T-helper 17 cell (primary cell): ENCODE results near the gene ABCF3. TPM values are rescaled to one million over a fixed set of nuclear protein-coding genes. Genes with fewer than 3 reads are reported as not detected.
A peak's percentile ranks its signal among the peaks of the same experiment; 100 is the strongest.
"Not testable (repeated sequence)": the region's sequence is repeated elsewhere in the genome, so short reads cannot be mapped to it uniquely, and the experiment has no call there.

Experiments
- ATAC-seq: fragments of 150-1000 bp; cut with Tn5 transposase; 2 replicates; pipeline ENCODE4 v1.10.0; 2021; ENCODE audit warnings: mild to moderate bottlenecking, moderate library complexity
- DNase-seq, 3 donors: peaks; one replicate each; pipeline versions ENCODE4 v3.0.0 to v3.0.0-alpha.2; 2020 to 2021
- H3K9me3 ChIP-seq: one replicate; pipeline ENCODE4 v1.7.0; 2013; ENCODE audit warnings: low read length, mild to moderate bottlenecking; ENCODE audit not compliant: control insufficient read depth, poor library complexity, severe bottlenecking
- H3K27ac Mint-ChIP-seq: one replicate; pipeline ENCODE4 v1.8.0; 2022; ENCODE audit warnings: mild to moderate bottlenecking, moderate library complexity, mixed read lengths
- H3K27me3 Mint-ChIP-seq: one replicate; pipeline ENCODE4 v1.8.0; 2022; ENCODE audit warnings: mixed read lengths
- H3K36me3 Mint-ChIP-seq: one replicate; pipeline ENCODE4 v1.8.0; 2022; ENCODE audit warnings: low read depth, mixed read lengths
- H3K4me1 Mint-ChIP-seq: one replicate; pipeline ENCODE4 v1.8.0; 2022; ENCODE audit warnings: mild to moderate bottlenecking, mixed read lengths
- H3K4me3 Mint-ChIP-seq: one replicate; pipeline ENCODE4 v1.8.0; 2022; ENCODE audit warnings: mild to moderate bottlenecking, moderate library complexity, mixed read lengths
- total RNA-seq, 4 donors: library from RNA in 2 of 4; stranded (reverse) in 2 of 4; gene quantifications; one replicate each; pipeline ENCODE4 v1.2.3 and lab custom pipeline; 2022 to 2026

ABCF3 gene, protein sequence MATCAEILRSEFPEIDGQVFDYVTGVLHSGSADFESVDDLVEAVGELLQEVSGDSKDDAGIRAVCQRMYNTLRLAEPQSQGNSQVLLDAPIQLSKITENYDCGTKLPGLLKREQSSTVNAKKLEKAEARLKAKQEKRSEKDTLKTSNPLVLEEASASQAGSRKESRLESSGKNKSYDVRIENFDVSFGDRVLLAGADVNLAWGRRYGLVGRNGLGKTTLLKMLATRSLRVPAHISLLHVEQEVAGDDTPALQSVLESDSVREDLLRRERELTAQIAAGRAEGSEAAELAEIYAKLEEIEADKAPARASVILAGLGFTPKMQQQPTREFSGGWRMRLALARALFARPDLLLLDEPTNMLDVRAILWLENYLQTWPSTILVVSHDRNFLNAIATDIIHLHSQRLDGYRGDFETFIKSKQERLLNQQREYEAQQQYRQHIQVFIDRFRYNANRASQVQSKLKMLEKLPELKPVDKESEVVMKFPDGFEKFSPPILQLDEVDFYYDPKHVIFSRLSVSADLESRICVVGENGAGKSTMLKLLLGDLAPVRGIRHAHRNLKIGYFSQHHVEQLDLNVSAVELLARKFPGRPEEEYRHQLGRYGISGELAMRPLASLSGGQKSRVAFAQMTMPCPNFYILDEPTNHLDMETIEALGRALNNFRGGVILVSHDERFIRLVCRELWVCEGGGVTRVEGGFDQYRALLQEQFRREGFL
- 100 to 1,000 TPM; 118 to 120 TPM for total RNA-seq
- 69.2 to 83.4 reads per million in 2 donors for total RNA-seq (lab: John Stamatoyannopoulos, UW)

DNA sequence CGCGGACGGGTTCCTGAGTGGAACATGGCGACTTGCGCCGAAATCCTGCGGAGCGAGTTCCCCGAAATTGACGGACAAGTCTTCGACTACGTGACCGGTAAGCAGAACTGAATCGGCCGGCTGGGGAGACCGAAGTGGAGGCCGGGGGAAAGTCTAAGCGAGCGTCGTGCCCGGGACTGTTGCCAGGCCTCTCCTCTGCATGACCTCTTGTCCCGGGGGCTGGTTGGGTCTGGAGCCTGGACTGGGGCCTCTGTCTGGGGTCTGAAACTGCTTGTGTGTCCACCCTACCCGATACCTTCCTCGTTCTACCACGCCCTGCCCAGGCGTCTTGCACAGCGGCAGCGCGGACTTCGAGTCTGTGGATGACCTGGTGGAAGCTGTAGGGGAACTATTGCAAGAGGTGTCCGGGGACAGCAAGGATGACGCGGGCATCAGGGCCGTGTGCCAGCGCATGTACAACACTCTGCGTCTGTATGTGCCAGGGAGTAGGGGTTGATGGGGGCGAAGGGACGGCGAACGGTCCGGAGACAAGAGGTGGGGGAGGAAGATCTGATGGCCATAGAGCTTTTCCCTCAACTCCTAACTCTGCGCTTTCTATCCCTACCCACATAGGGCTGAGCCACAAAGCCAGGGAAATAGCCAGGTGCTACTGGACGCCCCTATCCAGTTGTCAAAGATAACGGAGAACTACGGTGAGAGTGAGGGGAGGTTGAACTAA, at the start of gene ABCF3:
TSS of gene ABCF3 (plus strand) at position 16 of the 718 bp plus-strand sequence. CDS start at position 25, 9 bp downstream.
- DNase-seq (no peak), ATAC-seq (peak; percentile 26)
- H3K9me3 ChIP-seq = no peaks in the 10 kb centered on the region
- H3K4me3 Mint-ChIP-seq = peak within 1 kb of the TSS; percentile 96
- peaks cover 33% of the 10 kb centered on the region for H3K4me1 Mint-ChIP-seq
- no peaks in the 10 kb centered on the region for H3K27me3 Mint-ChIP-seq
- H3K36me3 Mint-ChIP-seq = peaks cover 5% of the 10 kb centered on the region
- H3K27ac Mint-ChIP-seq = peak within 1 kb of the TSS; percentile 96

DNA sequence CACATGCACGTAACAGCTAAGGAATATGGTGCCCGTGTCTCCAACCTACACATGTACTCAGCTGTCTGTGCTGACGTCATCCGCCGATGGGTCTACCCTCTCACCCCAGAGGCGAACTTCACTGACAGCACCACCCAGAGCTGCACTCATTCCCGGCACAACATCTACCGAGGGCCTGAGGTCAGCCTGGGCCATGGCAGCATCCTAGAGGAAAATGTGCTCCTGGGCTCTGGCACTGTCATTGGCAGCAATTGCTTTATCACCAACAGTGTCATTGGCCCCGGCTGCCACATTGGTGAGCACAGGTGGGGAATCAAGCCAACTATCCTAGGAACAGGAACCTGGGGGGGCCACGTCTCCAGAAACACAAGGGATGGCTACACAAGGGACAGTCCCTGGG, 45.6 kb upstream of the ABCF3 start:
- Mint-ChIP-seq H3K4me3 (no peak overlapping the region), H3K27me3 (no peaks in the 10 kb centered on the region), H3K4me1 (peaks cover 25% of the 10 kb centered on the region), H3K27ac (no peak overlapping the region), H3K36me3 (peaks cover 10% of the 10 kb centered on the region)
- H3K9me3 ChIP-seq = no peaks in the 10 kb centered on the region
- no peak for DNase-seq
- ATAC-seq = no peak

GRCh38 chr3:184142199-184142598, 43.8 kb upstream of the ABCF3 start:
- peaks cover 10% of the 10 kb centered on the region for H3K36me3 Mint-ChIP-seq
- no peaks in the 10 kb centered on the region for H3K27me3 Mint-ChIP-seq

GRCh38 chr3:184143327-184143726, 42.7 kb upstream of the ABCF3 start:
- DNase-seq (no peak), ATAC-seq (peak; percentile 30)
- H3K9me3 ChIP-seq = no peaks in the 10 kb centered on the region
- H3K36me3 Mint-ChIP-seq = peaks cover 10% of the 10 kb centered on the region
- no peak overlapping the region for H3K4me3 Mint-ChIP-seq
- peaks cover 4% of the 10 kb centered on the region for H3K4me1 Mint-ChIP-seq
- no peaks in the 10 kb centered on the region for H3K27me3 Mint-ChIP-seq
- peak overlapping the region; percentile 70 for H3K27ac Mint-ChIP-seq

More at GRCh38 chr3:184142199-184142598, 43.8 kb upstream of the ABCF3 start:
- peak overlapping the region; percentile 70 for H3K27ac Mint-ChIP-seq
- DNase-seq (no peak), ATAC-seq (no peak)
- H3K4me3 Mint-ChIP-seq = no peak overlapping the region
- peaks cover 8% of the 10 kb centered on the region for H3K4me1 Mint-ChIP-seq
- no peaks in the 10 kb centered on the region for H3K9me3 ChIP-seq

- Mint-ChIP-seq H3K27ac (no peak overlapping the region), H3K4me1 (peaks cover 4% of the 10 kb centered on the region), H3K36me3 (peaks cover 10% of the 10 kb centered on the region), H3K4me3 (no peak overlapping the region), H3K27me3 (no peaks in the 10 kb centered on the region)
- no peaks in the 10 kb centered on the region for H3K9me3 ChIP-seq
- ATAC-seq (no peak), DNase-seq (no peak)
Measured at GRCh38 chr3:184144505-184144904, 41.5 kb upstream of the ABCF3 start.

- Mint-ChIP-seq H3K27ac (no peak overlapping the region), H3K4me3 (no peak overlapping the region), H3K27me3 (no peaks in the 10 kb centered on the region), H3K36me3 (peaks cover 8% of the 10 kb centered on the region), H3K4me1 (peaks cover 4% of the 10 kb centered on the region)
- DNase-seq (no peak), ATAC-seq (peak; percentile 70)
- H3K9me3 ChIP-seq = no peaks in the 10 kb centered on the region
Measured at GRCh38 chr3:184145111-184145524, 40.9 kb upstream of the ABCF3 start.

- ATAC-seq (no peak), DNase-seq (no peak)
- Mint-ChIP-seq H3K4me3 (no peak overlapping the region), H3K36me3 (peaks cover 5% of the 10 kb centered on the region), H3K27me3 (no peaks in the 10 kb centered on the region), H3K27ac (no peak overlapping the region), H3K4me1 (peaks cover 4% of the 10 kb centered on the region)
- H3K9me3 ChIP-seq = no peaks in the 10 kb centered on the region
Measured at GRCh38 chr3:184145751-184146270, 40.2 kb upstream of the ABCF3 start.

DNA sequence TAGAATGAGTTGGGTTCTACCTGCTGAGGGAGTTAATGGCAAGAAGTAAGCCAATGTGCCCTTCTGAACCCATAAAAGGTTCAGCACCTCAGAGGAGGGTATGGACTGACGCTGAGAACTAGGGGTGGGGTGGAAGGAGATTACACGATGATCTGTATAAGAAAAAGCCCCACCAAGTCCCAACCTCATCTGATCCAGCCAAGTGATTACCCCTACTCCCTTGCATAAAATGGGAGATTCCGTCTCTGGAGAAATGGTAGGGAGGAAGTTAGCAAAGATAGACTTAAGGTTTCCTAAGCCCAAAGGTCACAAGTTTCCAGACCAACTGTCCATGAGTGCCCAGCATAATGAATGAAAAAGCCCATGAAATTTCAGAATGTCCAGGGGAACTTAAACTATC, 37.9 kb upstream of the ABCF3 start:
- DNase-seq = no peak
- ATAC-seq = no peak
- no peak overlapping the region for H3K4me3 Mint-ChIP-seq
- peak overlapping the region; percentile 65 for H3K27ac Mint-ChIP-seq
- no peaks in the 10 kb centered on the region for H3K27me3 Mint-ChIP-seq
- H3K9me3 ChIP-seq = no peaks in the 10 kb centered on the region
- H3K36me3 Mint-ChIP-seq = no peaks in the 10 kb centered on the region
- no peaks in the 10 kb centered on the region for H3K4me1 Mint-ChIP-seq

DNA sequence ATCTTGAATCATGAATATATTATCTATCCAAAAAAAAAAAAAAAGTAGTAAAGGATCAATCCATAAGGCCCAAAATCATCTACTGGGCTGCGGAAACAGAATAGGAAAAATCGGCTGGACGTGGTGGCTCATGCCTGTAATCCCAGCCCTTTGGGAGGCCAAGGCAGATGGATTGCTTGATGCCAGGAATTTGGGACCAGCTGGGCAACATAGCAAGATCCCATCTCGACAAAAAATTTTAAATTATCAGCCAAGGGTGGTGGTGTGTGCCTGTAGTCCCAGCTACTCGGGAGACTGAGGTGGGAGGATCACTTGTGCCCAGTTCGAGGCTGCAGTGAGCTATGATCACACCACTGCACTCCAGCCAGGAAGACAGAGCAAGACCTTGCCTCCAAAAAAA, 36.9 kb upstream of the ABCF3 start:
- Mint-ChIP-seq H3K27ac (no peak overlapping the region), H3K27me3 (no peaks in the 10 kb centered on the region), H3K36me3 (no peaks in the 10 kb centered on the region), H3K4me1 (no peaks in the 10 kb centered on the region), H3K4me3 (no peak overlapping the region)
- no peak for DNase-seq
- no peaks in the 10 kb centered on the region for H3K9me3 ChIP-seq
- no peak for ATAC-seq

DNA sequence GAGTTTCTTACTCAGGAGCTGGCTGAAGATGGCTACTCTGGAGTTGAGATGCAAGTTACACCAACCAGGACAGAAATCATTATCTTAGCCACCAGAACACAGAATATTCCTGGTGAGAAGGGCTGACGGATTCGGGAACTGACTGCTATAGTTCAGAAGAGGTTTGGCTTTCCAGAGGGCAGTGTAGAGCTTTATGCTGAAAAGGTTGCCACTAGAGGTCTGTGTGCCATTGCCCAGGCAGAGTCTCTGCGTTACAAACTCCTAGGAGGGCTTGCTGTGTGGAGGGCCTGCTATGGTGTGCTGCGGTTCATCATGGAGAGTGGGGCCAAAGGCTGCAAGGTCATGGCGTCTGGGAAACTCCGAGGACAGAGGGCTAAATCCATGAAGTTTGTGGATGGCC, 36.2 kb upstream of the ABCF3 start:
- ATAC-seq, H3K9me3 ChIP-seq, H3K4me3 Mint-ChIP-seq, DNase-seq, H3K27me3 Mint-ChIP-seq, H3K36me3 Mint-ChIP-seq, H3K27ac Mint-ChIP-seq, H3K4me1 Mint-ChIP-seq: not testable (repeated sequence)

- peak within 1 kb of the TSS; percentile 94 for H3K4me3 Mint-ChIP-seq
- peaks cover 16% of the 10 kb centered on the region for H3K4me1 Mint-ChIP-seq
- DNase-seq (peak in 2 of 3 donors; percentile 26 to 41), ATAC-seq (peak; percentile 80)
- H3K27me3 Mint-ChIP-seq = no peaks in the 10 kb centered on the region
- peak within 1 kb of the TSS; percentile 80 for H3K27ac Mint-ChIP-seq
- no peaks in the 10 kb centered on the region for H3K9me3 ChIP-seq
- no peaks in the 10 kb centered on the region for H3K36me3 Mint-ChIP-seq
Measured at GRCh38 chr3:184154885-184155643, 30.9 kb upstream of the ABCF3 start, which contains the start of gene DVL3. Gene DVL3, plus strand, starts transcription at chr3:184155377. Its CDS starts 259 bp downstream, at chr3:184155636.
